ENCODE measurements around the gene ZNF423.

DNA sequence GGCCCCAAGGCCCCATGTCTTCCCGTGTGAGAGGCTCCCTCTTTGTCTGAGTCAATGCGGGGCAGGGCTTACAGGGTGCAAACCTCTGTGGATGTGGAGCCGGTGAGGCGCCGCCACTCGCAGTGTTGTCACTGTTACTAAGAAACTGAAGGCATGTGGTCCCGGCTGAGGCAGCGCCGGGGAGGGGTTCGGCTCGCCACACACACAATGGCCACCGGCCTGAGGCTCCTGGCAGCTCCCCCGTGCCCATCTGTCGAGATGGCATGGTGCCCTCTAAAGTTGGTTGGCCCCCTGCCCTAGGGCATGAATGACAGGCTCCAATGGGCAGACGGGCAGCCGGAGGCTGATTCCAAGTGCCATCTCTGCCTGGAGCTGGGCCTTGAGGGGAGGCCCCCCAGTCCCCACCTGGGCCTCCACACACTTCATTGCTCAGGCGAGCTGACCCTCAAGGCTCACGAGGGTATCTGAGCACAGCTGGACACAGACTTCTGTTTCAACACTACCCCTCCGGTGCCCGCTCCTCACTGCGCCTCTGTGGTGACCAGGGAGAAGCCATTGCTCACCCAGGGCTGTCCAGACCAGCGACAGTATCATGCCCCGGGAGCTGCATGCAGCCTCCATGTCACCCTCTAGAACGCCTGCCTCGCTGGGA lies 345.1 kb downstream of the ZNF423 start:
- TF ChIP-seq POLR2A (IDR thresholded peaks at IDR 0.05) = no peak
- no peak for TF ChIP-seq CTCF (IDR thresholded peaks at IDR 0.05)

Data from lower leg skin (tissue), 3 donors.